GM12878 (cell line): ENCODE data around the gene PFDN4.

Experiments used
- BHLHE40 ChIP-seq, 2 experiments: fragments of 450-650 bp in 1 of 2; IDR thresholded peaks; 2 replicates each; pipeline ENCODE4 v1.6.1; 2011 to 2017; ENCODE audit warnings: low read depth in 2 of 2, borderline replicate concordance in 1 of 2, improper control_type of control experiment in 1 of 2, low read length in 1 of 2, mild to moderate bottlenecking in 1 of 2
- POLR2A ChIP-seq: IDR thresholded peaks from 2 replicates; pipeline ENCODE4 v1.6.1; 2011; ENCODE audit warnings: low read depth, mild to moderate bottlenecking, low read length
- TF ChIP-seq, protein P1 (sequence below): IDR thresholded peaks from 2 replicates; pipeline ENCODE4 v1.6.1; 2012; ENCODE audit warnings: mild to moderate bottlenecking, low read depth, low read length

DNA sequence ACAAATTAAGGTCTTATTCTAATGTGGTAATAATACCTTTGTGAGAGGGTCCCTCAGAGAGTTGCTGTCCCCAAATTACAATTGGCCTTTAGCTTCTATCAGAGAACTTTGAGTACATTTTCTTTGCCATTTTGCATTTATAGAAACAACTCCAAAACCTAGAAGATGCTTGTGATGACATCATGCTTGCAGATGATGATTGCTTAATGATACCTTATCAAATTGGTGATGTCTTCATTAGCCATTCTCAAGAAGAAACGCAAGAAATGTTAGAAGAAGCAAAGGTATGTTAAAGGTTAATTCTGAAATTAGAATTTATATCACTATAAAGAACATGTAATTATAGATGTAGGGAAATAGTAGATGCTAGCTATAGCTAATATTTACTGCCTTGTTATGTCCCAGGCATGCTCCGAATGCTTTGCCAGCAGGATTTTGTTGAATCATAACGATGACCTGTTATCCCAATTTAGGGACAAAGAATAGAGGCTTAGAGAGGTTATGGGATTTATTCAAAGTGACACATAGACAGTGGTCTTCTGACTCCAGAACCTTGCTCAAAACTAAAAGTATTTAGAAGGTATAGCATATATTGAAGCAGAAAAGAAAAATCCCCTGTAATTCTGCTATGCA, 7.4 kb downstream of the PFDN4 start:
- TF ChIP-seq POLR2A (no peak), BHLHE40 (IDR thresholded peaks at IDR 0.05; ENCODE audit: borderline replicate concordance in 1 of 2, low read depth in 2 of 2, low read length in 1 of 2) (no peak)
- TF ChIP-seq, protein P1, sequence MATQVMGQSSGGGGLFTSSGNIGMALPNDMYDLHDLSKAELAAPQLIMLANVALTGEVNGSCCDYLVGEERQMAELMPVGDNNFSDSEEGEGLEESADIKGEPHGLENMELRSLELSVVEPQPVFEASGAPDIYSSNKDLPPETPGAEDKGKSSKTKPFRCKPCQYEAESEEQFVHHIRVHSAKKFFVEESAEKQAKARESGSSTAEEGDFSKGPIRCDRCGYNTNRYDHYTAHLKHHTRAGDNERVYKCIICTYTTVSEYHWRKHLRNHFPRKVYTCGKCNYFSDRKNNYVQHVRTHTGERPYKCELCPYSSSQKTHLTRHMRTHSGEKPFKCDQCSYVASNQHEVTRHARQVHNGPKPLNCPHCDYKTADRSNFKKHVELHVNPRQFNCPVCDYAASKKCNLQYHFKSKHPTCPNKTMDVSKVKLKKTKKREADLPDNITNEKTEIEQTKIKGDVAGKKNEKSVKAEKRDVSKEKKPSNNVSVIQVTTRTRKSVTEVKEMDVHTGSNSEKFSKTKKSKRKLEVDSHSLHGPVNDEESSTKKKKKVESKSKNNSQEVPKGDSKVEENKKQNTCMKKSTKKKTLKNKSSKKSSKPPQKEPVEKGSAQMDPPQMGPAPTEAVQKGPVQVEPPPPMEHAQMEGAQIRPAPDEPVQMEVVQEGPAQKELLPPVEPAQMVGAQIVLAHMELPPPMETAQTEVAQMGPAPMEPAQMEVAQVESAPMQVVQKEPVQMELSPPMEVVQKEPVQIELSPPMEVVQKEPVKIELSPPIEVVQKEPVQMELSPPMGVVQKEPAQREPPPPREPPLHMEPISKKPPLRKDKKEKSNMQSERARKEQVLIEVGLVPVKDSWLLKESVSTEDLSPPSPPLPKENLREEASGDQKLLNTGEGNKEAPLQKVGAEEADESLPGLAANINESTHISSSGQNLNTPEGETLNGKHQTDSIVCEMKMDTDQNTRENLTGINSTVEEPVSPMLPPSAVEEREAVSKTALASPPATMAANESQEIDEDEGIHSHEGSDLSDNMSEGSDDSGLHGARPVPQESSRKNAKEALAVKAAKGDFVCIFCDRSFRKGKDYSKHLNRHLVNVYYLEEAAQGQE: no peak
